ENCODE measurements around the gene WDR44.

- no peak for TF ChIP-seq CTCF (IDR thresholded peaks at IDR 0.05; ENCODE audit: low read length)
- TF ChIP-seq EZH2 (optimal IDR thresholded peaks at IDR 0.05; ENCODE audit: low read depth, low read length) = no peak
- TF ChIP-seq EZH2phosphoT487 (IDR thresholded peaks at IDR 0.05; ENCODE audit: low read length) = no peak
Measured at GRCh38 chrX:118347131-118347530, 1.2 kb downstream of the WDR44 start.
